Body of pancreas (tissue), 4 donors: ENCODE results near the gene OR14I1. TPM values are rescaled to one million over a fixed set of nuclear protein-coding genes. Genes with fewer than 3 reads are reported as not detected.

Experiments
- ATAC-seq: fragments of 150-250 bp; one replicate; pipeline ENCODE4 v1.9.1; 2016
- DNase-seq, 4 donors: peaks; one replicate each; pipeline ENCODE4 v3.0.0-alpha.2; 2019
- H3K27ac ChIP-seq, 4 donors: fragments of 200-600 bp; sonication (generic); 1 replicate in 3 of 4; 2 replicates in 1 of 4; pipeline versions ENCODE4 v1.5.1 to v1.6.1; 2016 to 2019; ENCODE audit warnings: mild to moderate bottlenecking in 1 of 4, mixed read lengths in 1 of 4, moderate library complexity in 1 of 4
- H3K27me3 ChIP-seq, 2 donors: fragments of 200-600 bp; sonication (generic); one replicate each; pipeline ENCODE4 v1.6.0; 2016; ENCODE audit warnings: mild to moderate bottlenecking in 1 of 2
- H3K36me3 ChIP-seq, 2 donors: fragments of 200-600 bp; sonication (generic); replicated peaks in 1 of 2; 2 replicates each; pipeline ENCODE4 v1.5.1; 2016; ENCODE audit warnings: low read depth in 2 of 2; ENCODE audit not compliant: insufficient read depth in 1 of 2
- H3K4me1 ChIP-seq: fragments of 200-600 bp; sonication (generic); one replicate; pipeline ENCODE4 v1.6.0; 2016
- H3K4me3 ChIP-seq, 2 donors: fragments of 200-600 bp; sonication (generic); 1 replicate in 1 of 2; 2 replicates in 1 of 2; pipeline ENCODE4 v1.5.1; 2016 to 2019
- H3K9me3 ChIP-seq, 3 donors: fragments of 200-600 bp; sonication (generic); 1 replicate in 2 of 3; 2 replicates in 1 of 3; pipeline ENCODE4 v1.5.1; 2016
- POLR2A ChIP-seq, 3 donors: fragments of 450-650 bp; IDR thresholded peaks; one replicate each; pipeline ENCODE4 v1.6.1; 2016; ENCODE audit warnings: antibody characterized with exemption in 3 of 3, mild to moderate bottlenecking in 2 of 3
- WGBS, 2 donors: methylation state at CpG; one replicate each; pipeline ENCODE4 v1.1.5; 2017; 5-methylcytosine and 5-hydroxymethylcytosine counted together
- intact Hi-C: fragments of 100-400 bp; cut with DNase I; formaldehyde crosslinking; loops from one replicate; pipeline ENCODE4 v1.15.1; 2023
- total RNA-seq, 2 donors: library from RNA; depleted of rRNA; stranded (reverse); fragments of >200 nt; gene quantifications; one replicate each; pipeline ENCODE4 v1.1.0, GENCODE V29; 2016
- TF ChIP-seq, protein P1 (sequence below), 7 experiments: fragments of 450-650 bp in 4 of 7; fragments of 200-600 bp in 3 of 7; sonication (generic) in 3 of 7; IDR thresholded peaks; one replicate each; pipeline ENCODE4 v1.5.1; 2016 to 2019; ENCODE audit warnings: antibody characterized with exemption in 7 of 7

Gene OR14I1
- total RNA-seq, 2 donors from 2014 or later: not detected

DNA sequence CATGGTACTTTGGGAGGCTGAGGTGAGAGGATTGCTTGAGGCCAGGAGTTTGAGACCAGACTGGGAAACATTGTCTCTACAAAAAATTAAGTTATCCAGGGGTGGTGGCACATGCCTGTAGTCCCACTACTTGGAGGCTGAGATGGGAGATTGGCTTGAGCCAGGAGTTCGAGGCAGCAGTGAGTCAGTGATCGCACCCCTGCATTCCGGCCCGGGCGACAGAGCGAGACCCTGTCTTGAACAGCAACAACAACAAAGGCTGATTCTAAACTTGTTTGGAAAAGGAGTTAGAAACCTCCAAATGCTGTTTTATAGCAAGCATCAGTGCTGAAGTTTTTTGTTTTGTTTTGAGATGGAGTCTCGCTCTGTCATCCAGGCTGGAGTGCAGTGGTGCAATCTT lies 38.3 kb upstream of the OR14I1 start:
- ATAC-seq: no peak
- intact Hi-C loops: no loop called here
- WGBS, 2 donors: 88 to 91% methylated on average over 7 of the region's 7 CpGs
- TF ChIP-seq POLR2A (IDR thresholded peaks at IDR 0.05): no peak
- TF ChIP-seq, protein P1, sequence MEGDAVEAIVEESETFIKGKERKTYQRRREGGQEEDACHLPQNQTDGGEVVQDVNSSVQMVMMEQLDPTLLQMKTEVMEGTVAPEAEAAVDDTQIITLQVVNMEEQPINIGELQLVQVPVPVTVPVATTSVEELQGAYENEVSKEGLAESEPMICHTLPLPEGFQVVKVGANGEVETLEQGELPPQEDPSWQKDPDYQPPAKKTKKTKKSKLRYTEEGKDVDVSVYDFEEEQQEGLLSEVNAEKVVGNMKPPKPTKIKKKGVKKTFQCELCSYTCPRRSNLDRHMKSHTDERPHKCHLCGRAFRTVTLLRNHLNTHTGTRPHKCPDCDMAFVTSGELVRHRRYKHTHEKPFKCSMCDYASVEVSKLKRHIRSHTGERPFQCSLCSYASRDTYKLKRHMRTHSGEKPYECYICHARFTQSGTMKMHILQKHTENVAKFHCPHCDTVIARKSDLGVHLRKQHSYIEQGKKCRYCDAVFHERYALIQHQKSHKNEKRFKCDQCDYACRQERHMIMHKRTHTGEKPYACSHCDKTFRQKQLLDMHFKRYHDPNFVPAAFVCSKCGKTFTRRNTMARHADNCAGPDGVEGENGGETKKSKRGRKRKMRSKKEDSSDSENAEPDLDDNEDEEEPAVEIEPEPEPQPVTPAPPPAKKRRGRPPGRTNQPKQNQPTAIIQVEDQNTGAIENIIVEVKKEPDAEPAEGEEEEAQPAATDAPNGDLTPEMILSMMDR (IDR thresholded peaks at IDR 0.05): no peak
- no peaks in the 10 kb centered on the region for H3K9me3 ChIP-seq
- DNase-seq: no peak
- H3K36me3 ChIP-seq: no peaks in the 10 kb centered on the region
- H3K27me3 ChIP-seq: no peaks in the 10 kb centered on the region
- no peak overlapping the region for H3K4me3 ChIP-seq
- H3K27ac ChIP-seq: no peak overlapping the region
- H3K4me1 ChIP-seq: no peaks in the 10 kb centered on the region

DNA sequence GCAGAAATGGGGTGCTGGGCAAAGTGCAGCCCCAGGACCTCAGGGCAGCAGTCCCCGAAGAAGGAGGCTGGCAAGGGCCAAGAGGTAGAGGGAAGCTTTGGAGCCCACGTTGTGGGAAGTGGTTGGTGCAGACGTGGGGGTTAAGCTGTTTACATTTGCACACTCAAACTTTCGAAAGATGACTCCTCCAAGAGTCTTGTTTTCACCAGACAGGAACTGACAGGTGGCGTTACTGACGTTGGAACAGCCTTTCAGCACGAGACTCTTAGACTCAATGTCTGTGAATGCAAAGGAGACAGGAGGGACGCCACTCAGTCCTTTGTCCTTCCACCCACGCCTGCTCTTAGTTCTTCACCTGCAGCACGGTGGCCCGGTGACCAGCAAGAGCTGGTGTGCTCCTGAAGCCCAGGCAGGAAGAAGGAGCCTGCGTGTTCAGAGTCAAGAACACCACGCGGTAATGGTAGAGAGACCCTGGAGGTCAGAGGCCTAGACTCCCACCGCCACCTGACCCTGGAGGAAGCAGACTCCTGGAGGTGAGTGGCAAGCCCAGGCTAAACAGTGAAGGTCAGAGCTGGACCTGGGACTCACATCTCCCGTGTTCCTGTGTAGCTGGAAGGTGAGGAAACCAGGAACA lies 37.1 kb upstream of the OR14I1 start:
- H3K9me3 ChIP-seq: no peaks in the 10 kb centered on the region
- ATAC-seq: no peak
- no peak overlapping the region for H3K4me3 ChIP-seq
- intact Hi-C loops: no loop called here
- H3K27ac ChIP-seq: no peak overlapping the region
- 53 to 76% methylated on average over 14 to 16 of the region's 16 CpGs for WGBS, 2 donors
- H3K36me3 ChIP-seq: no peaks in the 10 kb centered on the region
- no peak for TF ChIP-seq POLR2A (IDR thresholded peaks at IDR 0.05)
- TF ChIP-seq, protein P1 (IDR thresholded peaks at IDR 0.05): no peak
- no peaks in the 10 kb centered on the region for H3K4me1 ChIP-seq
- H3K27me3 ChIP-seq: no peaks in the 10 kb centered on the region
- no peak for DNase-seq

DNA sequence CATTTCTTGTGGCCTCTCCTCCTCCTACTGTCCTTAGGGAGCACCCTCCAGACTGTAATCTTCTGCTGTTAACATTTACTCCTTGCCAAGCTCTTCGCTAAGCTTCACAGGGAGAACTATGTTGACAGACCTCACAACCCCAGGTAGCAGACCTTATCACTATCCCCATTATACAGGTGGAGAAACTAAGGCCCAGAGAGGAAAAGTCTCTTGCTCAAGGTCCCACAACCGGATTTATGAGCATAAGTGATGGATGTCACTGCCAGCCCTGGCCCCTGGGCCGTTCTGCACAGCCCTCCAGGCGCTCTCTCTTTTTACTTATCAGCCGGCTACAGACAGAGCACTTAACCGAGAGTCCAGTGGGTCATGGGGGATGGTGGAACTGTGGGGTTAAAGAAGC lies 34.9 kb upstream of the OR14I1 start:
- no peak overlapping the region for H3K27ac ChIP-seq
- no peaks in the 10 kb centered on the region for H3K36me3 ChIP-seq
- H3K4me1 ChIP-seq: no peaks in the 10 kb centered on the region
- intact Hi-C loops: no loop called here
- H3K27me3 ChIP-seq: no peaks in the 10 kb centered on the region
- no peak overlapping the region for H3K4me3 ChIP-seq
- ATAC-seq: no peak
- H3K9me3 ChIP-seq: no peaks in the 10 kb centered on the region
- no peak for DNase-seq
- TF ChIP-seq POLR2A (IDR thresholded peaks at IDR 0.05): no peak
- TF ChIP-seq, protein P1 (IDR thresholded peaks at IDR 0.05): no peak
- 68 to 78% methylated on average over 6 of the region's 6 CpGs for WGBS, 2 donors

DNA sequence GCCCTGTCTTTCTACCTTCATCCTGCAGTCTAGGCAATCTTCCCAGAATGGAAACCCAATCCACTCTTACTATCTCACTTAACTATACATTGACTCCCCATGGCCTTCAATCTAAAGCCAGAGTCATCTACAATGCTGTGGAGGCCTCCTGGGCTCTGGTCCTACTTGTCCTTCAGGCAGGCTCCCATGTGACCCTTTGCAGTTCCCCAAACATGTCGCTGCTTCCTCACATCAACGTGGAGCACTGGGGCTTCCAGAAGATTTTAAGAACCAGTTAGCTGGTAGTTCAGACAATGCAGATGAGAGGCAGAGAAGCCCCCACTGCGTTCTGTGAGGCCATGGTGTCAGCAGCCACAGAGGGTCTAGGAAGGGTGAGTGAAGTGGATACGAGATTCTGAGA lies 34.4 kb upstream of the OR14I1 start:
- H3K4me1 ChIP-seq: no peaks in the 10 kb centered on the region
- ATAC-seq (no peak), DNase-seq (no peak)
- H3K27me3 ChIP-seq: no peaks in the 10 kb centered on the region
- H3K27ac ChIP-seq: no peak overlapping the region
- no peaks in the 10 kb centered on the region for H3K36me3 ChIP-seq
- H3K4me3 ChIP-seq: no peak overlapping the region
- intact Hi-C loops: no loop called here
- TF ChIP-seq, protein P1 (IDR thresholded peaks at IDR 0.05): no peak
- TF ChIP-seq POLR2A (IDR thresholded peaks at IDR 0.05): no peak
- WGBS, 2 donors: 34 to 68% methylated on average over 4 of the region's 4 CpGs
- H3K9me3 ChIP-seq: no peaks in the 10 kb centered on the region

DNA sequence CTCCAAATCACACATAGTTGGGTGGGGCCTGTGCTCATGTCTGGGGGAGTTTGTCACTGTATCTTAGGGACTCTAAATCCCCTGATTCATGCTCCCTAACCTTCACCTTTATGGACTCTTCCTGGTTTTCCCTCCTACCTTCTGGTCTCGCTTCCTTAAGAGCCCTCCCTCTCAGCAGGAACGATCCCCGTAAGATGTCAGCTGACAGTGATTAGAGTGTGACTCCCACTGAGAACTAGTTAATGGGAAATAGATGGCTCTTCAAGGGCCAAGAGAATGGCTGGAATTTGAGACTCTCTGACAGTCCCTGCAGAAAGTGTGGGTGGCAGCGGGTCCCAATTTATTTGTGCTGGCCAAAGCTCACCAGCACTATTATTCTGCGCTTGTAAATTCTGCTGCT lies 31.0 kb upstream of the OR14I1 start:
- WGBS, 2 donors: 76 to 91% methylated on average over 5 of the region's 5 CpGs
- no peak overlapping the region for H3K27ac ChIP-seq
- ATAC-seq: no peak
- DNase-seq: no peak
- no peaks in the 10 kb centered on the region for H3K36me3 ChIP-seq
- no peaks in the 10 kb centered on the region for H3K4me1 ChIP-seq
- intact Hi-C loops: no loop called here
- no peaks in the 10 kb centered on the region for H3K9me3 ChIP-seq
- no peak overlapping the region for H3K4me3 ChIP-seq
- TF ChIP-seq, protein P1 (IDR thresholded peaks at IDR 0.05): no peak
- TF ChIP-seq POLR2A (IDR thresholded peaks at IDR 0.05): no peak
- no peaks in the 10 kb centered on the region for H3K27me3 ChIP-seq
